ENCODE results near the gene NHERF2.
"Not testable (repeated sequence)": the region's sequence is repeated elsewhere in the genome, so short reads cannot be mapped to it uniquely, and the experiment has no call there.

Gene NHERF2

DNA sequence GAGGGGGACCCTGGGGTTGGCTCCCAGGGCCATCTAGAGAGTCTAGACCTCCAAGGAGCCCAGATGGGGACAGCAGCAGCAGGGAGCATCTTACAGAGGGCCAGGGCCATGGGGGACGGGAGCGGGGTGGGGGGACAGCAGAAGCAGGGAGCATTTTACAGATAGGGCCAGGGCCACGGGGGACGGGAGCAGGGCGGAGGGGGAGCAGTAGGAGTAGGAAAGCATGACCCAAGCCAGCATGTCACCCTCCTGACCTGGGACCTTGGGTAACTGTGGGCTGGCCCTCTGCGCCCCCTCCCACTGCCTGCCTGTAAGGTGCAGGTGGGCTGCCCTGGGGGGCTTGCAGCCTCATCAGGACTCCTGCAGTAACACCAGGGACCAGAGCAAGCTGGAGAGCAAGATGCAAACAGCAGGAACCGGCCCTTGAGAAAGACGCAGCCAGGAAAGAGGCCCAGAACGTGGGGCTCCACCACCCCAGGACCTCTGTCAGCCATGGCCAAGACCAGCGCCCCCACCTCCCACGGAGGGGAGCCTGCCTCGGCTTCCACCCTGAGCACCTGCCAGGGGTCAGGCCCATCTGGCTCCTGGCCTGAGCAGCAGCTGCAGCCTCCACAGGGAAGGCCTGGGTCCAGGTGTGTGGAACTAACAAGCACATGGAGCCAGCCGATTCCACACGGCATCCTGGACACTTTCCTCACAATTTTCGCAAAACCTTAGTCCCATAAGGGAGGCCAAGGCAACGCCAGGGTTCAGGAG is 19.4 kb upstream of the NHERF2 start:
- DNase-seq = no peak

DNA sequence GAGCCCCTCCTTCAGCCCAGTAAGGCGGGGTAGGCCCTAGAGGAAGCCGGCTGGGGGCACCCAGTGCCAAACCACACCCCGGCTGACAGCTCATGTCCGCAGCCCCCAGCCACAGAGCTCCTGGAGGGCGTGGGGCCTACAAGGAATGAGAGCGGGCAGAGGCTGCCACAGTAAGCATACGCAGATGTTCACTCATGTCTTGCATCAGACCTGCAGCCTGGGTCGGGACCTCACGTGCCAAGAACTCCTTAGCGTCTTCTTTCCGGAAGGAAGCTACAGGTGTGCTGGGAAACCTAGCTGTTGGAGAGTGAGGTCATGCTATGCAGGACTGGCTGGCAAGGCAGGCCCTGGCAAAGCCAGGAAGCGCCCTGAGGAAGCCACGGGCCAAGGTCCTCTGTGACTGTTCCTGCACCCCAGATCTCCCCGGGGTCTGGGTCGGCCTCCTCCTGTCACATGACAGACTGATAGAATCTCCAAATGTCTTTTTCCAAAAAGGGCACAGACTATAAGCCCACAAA is 18.6 kb upstream of the NHERF2 start:
- no peak for DNase-seq

DNA sequence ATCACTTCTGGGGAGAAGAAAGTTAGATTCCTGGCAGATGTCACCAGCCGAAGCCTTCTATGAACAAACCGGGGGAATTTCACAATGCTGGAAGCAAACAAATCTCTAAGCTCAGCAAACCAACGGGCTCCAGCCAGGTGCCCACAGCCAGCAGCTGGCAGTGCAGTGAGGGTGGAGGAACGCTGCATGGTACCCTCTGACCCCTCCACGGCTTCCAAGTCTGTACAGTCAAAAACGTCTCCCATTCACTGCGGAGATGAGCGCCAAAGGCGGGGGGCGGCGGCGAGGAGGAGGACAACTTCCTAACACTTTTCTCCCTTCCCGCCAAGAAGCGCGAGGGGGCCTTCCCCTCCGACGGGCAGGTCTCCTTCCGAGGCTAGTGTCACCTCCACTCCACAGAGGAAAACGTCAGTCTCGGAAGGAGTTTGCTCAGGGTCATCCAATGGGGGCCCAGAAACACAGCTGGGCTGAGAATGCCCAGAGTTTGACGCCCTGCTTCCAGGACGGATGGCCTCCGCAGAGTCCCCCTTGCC is 18.0 kb upstream of the NHERF2 start:
- peak; percentile 65 for DNase-seq

DNA sequence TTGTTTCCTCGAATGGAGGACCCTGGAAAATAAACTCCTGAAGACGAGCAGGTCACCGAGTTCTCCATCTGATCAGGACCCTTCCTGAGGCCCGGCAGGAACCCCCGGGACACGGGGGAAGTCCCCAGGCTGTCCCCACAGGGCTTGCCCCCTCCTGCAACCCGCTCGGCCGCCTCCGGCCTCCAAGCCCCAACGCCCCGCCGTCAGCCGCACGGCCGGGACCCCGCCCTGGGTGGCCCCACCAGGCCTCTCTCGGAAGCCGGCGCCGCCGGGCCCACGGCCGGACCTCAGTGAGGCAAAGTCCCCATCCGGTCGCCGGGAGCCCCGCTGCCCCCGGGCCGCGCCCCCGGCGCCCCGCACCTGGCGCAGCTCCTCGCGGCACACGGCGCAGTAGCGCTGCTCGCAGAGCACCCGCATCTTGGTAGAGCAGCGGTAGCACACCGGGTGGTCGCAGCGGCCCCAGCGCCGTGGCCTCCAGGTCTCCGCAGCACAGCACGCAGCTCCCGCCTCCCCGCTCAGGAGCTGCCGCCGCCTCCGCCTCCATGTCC is 17.5 kb upstream of the NHERF2 start:
- no peak for DNase-seq

DNA sequence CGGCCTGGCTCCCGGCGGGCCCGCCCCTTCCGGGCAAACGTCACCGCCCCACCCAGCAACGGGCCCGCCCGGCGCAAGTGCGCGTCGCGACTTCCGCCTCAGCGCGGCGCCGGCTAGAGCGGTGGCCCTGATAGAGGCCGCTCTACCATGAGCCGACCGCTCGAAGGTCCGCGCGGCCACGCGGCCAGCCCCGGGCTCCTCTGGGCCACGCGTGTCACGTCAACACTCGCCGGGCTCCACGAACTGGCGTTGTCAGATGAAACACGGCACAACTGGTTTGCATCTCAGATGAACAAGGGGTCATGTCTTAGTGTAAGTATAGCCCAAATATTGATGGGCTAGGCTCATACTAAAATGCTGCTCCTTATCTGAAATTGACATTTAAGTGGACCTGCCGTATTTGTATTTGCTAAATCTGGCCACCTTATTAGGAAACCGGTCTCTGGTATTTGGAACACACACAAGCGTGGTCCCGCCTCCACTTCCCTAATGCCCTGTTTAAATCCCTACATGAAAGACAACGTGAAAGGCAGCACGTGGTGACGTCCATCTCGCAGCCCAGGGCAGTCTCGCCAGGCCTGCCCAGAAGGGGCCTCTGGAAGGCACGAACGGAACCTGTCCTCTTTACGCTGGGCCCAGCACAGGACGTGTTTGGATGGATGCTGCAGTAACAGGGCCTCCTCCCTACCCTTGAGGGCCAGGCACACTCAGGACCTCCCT is 16.8 kb upstream of the NHERF2 start, which contains the start of gene ZNF598:
TSS of gene ZNF598 (minus strand) at position 31 of the 720 bp plus-strand sequence.
- DNase-seq = peak; percentile 86

DNA sequence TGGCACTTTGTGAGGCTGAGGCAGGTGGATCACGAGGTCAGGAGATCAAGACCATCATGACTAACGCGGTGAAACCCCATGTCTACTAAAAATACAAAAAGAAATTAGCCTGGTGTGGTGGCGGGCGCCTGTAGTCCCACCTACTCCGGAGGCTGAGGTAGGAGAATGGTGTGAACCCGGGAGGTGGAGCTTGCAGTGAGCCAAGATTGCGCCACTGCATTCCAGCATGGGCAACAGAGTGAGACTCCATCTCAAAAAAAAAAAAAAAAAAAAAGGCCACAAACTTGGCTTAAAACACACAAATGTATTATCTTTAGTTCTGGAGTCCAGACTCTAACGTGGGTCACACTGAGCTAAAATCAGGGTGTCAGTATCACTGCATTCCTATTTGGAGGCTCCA is 15.0 kb upstream of the NHERF2 start:
- DNase-seq = not testable (repeated sequence)

DNA sequence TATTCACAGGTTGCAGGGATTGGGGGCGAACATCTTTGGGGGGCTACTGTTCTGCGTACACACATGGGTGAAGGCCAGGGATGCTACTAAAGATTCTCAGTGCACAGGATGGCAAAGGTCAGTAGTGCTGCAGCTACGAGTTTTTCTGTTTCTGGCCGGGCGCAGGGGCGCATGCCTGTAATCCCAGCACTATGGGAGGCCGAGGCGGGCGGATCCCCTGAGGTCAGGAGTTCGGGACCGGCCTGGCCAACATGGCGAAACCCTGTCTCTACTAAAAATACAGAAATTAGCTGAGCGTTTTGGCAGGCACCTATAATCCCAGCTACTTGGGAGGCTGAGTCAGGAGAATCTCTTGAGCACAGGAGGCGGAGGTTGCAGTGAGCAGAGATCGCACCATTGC is 13.2 kb upstream of the NHERF2 start:
- DNase-seq = no peak

DNA sequence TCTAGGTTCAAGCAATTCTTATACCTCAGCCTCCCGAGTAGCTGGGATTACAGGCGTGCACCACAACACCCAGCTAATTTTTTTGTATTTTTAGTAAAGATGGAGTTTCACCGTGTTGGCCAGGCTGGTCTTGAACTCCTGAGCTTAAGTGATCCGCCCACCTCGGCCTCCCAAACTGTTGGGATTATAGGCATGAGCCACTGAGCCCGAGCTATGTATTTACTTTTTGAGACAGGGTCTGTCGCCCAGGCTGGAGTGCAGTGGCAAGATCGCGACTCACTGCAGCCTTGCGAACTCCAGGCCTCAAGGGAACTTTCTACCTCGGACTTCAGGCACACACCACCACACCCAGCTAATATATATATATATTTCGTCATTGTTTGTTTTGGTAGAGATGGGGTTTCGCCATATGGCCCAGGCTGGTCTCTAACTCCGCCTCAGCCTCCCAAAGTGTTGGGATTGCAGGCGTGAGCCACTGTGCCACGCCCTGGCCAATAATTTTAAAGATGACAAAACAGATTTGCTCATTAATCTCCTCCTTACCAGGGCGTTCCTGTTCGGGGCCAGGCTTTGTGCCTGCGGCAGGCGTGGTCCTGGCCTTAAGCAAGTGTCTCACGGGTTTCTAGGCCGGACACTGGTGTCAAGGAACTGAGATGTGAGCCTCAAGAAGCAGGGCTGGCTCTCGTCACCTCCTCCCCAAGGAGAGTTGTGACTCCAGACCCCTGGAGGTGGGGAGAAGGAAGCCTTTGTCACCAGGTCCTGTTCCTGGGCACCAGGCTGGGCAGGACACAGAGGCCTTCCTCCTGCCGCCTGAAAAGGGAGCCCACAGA is 11.4 kb upstream of the NHERF2 start:
- DNase-seq = no peak

DNA sequence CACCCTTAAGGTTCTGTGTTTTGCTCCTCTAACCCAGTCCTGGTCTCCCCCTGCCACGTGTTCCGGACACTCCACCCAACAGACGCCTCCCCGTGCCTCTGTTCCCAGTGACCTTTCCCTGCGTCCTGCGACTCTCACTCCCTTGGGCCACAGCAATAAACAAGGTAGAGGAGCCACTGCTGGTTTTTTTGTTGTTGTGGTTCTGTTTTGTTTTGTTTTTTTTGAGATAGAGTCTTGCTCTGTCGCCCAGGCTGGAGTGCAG is 10.8 kb upstream of the NHERF2 start:
- DNase-seq = no peak

DNA sequence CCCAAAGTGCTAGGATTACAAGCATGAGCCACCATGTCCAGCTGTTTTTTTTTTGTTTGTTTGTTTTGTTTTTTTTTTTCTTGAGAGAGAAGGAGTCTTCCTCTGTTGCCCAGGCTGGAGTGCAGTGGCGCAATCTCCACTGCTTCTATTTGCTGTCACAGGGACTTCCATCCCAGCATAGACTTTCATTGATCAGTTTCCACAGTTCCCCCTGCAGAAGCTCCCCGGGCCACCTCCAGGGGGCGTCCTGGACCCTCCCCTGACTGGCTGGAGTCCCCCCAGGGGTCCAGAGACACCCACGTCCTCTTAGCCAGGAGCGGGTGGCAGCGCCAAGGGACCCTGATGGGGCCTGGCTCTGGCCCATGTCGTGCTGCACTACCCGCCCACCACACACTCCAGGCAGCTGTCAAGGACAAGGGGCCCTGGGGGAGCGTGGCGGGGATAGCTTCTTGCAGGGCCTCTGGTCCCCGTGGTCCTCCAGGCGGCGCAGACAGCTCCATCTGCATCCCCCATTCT is 10.2 kb upstream of the NHERF2 start:
- DNase-seq = no peak

DNA sequence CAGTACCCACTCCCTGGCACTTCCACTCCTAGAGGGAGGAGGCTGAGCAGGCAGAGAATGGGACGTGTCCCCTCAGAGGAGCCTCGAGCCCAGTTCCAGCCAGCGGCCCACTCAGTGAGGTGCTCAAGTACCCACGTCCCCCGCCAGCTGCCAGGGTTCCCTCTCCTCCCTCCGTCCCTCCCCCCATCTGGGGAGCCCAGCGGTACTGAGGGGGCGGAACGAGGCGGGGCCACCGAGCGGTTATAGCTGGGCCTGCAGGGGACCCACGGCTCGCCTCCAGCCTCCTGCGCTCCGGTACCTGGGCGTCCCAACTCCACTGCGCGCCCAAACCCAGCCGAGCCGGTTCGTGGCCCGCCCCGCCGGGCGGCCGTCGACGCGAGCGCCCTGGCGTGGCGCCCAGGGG is 7.2 kb upstream of the NHERF2 start, which contains the start of gene NPW:
TSS of gene NPW (plus strand) at position 268 of the 403 bp plus-strand sequence.
- peak; percentile 67 for DNase-seq

DNA sequence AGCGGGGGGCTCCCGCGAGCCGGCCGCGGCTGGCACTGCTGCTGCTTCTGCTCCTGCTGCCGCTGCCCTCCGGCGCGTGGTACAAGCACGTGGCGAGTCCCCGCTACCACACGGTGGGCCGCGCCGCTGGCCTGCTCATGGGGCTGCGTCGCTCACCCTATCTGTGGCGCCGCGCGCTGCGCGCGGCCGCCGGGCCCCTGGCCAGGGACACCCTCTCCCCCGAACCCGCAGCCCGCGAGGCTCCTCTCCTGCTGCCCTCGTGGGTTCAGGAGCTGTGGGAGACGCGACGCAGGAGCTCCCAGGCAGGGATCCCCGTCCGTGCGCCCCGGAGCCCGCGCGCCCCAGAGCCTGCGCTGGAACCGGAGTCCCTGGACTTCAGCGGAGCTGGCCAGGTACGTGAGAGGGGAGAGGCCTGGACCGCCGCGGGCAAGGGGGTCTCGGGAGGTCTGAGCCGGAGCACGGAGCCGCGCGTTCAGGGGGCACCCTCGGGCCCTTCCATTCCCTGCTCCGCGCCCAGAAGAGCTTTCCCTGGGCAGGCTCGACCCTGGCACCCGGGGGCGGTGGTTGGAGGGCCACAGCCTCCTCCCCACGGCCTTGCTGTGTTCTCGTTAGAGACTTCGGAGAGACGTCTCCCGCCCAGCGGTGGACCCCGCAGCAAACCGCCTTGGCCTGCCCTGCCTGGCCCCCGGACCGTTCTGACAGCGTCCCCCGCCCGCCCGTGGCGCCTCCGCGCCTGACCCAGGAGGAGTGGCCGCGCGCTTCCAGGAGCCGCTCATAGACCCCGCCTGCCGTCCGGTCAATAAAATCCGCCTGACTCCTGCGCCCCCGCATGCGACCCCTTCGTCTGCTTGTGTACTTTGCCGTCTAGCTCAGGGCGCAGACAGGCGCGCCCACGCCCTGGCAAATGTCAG is 6.5 kb upstream of the NHERF2 start:
- no peak for DNase-seq

DNA sequence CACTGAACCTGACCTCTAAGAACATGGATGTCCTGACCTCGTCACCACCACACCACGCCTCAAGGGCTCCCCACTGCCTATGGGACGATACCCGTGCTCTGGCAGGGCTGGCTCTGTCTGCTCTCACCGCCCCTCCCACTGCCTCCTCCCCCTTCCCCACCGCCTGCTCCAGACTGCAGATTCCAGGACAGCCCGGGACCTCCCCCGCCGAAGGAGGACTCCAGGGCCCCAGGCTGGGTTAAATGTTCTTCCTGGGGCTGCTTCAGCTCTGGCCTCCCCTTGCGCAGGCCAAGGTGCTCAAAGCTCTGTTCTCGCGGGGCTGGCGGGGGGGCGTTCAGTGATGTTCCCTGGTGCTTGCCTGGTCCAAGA is 4.0 kb upstream of the NHERF2 start:
- DNase-seq = peak; percentile 57

DNA sequence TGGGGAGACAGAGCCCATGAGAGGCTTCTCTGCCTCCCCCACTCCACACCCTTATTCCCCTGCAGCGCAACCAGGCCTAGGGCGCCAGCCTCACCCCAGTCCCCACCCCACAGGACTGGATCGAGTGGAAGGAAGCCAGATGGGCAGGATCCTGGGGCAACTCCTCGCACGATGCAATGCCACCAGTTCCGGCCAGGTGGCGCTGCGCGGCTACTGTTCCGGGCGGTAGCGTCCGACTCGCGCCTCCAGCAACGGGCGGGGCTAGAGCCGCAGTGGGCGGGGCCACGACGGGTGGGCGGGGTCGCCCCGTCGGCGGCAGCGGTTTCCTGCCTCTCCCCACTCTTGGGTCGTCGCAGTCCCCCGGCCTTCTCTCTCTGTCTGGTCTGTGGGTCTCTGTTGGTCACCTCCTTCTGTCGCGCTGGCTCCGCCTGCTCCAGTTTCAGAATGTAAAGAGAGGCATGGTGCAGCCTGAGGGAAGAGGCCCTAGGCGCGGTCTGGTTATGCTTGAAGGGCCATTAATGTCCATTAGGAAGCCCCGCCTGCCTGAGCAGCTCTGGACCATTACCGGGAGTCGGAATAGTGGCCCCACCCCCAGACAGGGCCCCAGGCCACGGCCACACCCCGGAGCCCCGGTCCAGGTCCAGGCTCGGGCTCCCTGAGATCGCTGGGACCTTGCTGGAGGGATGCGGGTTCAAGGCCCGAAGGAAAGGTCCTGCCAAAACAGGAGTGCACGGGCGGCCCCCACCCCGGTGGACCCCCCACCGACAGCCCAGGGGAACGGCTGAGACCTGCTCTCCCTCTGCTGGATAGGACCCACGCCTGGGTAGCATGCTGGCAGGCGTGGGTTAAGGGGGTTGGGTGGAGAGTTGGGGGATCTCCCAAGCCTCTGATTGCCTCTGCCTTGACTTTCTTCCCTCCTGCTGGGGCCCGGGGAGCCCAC is 3.3 kb upstream of the NHERF2 start:
- DNase-seq = peak; percentile 95

DNA sequence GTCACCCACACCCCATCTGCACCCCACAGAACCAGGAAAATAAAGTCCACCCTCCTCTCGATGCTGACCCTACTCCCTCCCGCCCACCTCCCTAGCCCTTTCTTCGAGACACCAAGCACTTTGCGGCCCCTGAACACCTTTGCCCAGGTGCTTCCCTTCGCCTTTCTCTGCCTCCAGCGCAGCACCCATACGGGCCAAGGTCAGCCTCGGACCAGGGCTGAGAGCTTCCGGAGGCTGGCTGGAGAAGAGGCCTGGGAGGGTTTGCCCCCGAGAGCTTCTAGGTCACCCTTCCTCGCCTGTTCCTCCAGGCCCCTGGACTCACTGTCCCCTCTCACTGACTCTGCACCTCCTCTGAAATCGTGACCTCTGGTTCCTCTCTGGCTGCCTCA is 2.7 kb upstream of the NHERF2 start:
- DNase-seq = no peak

DNA sequence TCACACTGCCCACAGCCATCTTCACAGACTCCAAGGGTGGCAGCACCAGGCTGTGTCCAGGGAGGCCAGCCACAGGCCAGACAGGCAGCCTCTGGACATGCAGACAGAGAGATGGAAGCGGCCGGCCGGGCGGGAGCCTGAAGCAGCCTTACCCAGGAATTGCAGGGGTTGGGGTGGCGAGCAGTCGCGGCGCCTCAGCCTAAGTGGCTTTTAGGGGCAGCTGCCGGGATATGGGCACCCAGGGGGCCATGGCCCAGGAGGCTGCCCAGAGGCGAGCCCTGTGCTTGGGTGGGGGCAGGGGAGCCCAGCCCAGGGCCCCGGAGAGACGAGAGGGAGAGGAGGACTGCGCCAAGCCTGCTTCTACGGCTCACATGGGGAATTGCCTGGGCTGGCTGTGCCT is 1.5 kb upstream of the NHERF2 start:
- DNase-seq = no peak

DNA sequence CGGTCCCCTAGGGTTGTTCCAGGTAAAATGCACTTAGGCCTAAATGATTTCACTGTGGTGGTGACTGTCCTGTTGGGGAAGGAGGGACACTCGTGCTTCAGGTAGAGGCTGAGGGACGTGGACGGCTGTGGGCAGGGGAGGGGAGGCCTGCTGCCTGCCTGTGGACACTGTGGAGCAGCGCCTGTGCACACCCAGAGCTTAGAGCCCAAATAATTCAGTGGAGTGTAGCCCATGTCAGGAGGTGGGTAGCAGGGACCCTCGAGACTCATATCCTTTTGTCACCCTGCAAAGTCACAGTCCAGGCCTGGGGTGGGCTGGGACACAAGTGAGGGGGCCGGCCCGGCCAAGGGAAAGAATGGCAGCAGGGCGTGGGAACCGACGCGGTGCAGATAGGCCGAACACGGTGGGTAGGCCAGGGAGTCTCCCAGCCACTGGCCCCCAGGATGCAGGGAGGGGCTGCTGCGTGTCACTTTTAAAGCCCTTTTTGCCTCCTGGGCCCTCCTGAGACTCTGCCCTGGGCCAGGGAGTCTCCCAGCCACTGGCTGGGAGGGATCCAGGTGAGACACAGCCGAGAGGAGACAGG is 733 bp upstream of the NHERF2 start:
- no peak for DNase-seq

DNA sequence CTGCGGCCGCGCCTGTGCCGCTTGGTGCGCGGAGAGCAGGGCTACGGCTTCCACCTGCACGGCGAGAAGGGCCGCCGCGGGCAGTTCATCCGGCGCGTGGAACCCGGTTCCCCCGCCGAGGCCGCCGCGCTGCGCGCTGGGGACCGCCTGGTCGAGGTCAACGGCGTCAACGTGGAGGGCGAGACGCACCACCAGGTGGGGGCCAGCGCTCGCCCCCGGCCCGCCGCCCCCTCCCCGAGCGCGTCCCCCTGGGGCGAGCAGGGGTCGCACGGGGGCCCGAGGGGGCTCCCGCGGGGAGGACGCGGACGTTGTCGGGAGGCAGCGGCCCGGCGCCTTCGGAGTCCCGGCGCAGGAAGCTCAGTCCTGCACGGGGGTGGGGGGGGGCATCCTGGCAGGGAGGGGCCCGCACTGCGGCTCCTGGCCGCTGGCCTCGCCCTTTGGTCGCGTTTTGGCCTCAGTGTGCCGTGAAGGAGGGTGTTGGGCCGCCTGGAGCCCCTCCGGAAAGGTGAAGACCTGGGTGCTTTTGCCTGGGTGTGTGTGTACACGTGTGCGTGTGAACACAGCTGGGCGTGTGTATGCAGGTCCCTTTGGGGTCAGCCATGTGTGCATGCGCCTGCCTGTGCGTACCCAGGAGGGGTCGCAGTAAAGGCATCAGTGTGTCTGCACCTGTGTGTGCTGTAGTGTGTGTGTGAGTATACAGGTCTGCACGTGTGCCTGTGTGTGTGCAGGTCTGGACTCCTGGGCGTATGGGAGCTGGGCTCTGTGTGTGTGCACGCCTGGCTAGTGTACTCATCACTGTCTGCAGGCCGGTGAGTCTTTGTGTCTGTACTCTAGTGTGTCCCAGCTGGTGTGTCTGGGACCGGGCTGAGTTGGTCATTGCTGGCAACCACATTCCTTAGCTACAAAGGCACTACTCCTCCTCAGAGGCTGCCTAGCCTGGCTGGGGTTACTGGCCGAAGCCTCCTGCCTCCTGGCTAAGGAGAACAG is 615 bp downstream of the NHERF2 start:
- no peak for DNase-seq

DNA sequence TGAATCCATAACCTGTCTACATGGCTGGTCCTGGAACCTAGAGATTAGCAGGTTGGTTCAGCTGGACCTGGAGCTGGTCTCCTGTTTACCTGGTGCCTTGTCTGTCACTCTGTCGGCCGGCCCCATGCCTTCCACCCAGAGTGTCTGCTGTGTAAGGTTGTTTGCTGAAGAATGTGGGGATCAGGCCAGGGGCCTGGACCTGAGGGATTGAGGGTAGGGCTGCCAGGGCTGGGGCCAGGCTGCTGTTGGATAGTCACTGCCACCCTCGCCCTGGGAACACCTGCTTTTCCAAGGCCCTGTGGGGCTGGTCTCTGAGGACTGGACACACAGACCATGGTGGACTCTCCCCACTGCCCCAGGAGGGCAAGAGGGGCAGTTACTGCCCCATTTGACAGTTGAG is 1.4 kb downstream of the NHERF2 start:
- no peak for DNase-seq
